ENCODE data around the gene WSB1. TPM values are rescaled to one million over a fixed set of nuclear protein-coding genes. Genes with fewer than 3 reads are reported as not detected.

Gene WSB1
- total and polyA plus RNA-seq, 2 of the 8 experiments (the other 6 are each of a cell fraction or from before 2014, with no cell fraction given), result 113 to 140 TPM

DNA sequence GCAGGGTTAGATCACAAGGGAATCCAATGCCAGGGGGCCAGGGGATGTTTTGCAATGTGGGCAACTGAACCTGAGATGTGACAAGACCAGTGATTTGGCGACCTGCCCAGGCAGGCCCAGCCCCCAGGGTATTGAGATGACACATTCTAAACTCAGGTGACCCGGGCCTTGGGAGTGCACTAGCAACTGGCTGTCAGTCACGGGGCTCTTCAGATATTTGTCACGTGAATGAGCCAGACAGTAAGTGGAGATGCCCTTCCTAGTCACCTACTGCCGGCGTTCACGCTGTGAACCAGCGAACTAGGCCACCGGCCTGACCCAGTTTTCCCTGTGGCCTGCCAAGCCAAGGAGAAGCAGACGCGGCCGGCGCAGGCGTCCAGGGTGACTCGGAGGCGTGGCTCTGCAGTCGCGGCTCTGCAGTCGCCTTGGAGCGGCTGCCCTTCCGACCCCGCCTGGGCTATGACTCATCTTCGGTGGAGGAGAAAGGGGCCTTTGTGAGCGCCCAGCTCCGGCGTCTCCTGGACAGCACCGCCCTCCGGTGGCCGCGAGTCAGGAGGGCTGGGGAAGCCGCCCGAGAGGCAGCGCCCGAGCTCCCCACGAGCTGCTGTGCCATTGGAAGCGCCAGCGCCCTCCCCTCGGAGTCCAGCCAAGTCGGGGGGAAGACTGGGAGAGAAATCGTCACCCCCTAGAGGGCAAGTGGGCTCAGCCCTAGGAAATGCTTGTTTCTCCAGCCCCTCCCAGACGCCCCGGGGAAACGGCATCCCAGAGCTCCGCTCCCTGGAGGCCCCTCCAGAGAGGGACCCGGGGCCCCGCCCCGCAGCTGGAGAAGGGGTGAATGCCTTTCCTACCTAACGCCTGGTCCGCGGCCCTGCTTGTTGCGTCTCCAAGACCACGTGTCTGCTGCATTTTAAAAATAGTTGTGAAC, 38.8 kb downstream of the WSB1 start (continued):
- TF ChIP-seq CHD7 (IDR thresholded peaks at IDR 0.05; ENCODE audit: insufficient replicate concordance, low read length), result no peak
- no peak for TF ChIP-seq TAF7 (optimal IDR thresholded peaks at IDR 0.05; ENCODE audit: borderline replicate concordance, low read depth, low read length)
- TF ChIP-seq, protein P1, sequence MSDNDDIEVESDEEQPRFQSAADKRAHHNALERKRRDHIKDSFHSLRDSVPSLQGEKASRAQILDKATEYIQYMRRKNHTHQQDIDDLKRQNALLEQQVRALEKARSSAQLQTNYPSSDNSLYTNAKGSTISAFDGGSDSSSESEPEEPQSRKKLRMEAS (IDR thresholded peaks at IDR 0.05), result no peak
- TF ChIP-seq ASH2L (IDR thresholded peaks at IDR 0.05; ENCODE audit: low read length), result peak; percentile 85
- TF ChIP-seq CHD1 (IDR thresholded peaks at IDR 0.05; ENCODE audit: low read depth, low read length), result no peak
- TF ChIP-seq EGR1 (IDR thresholded peaks at IDR 0.05; ENCODE audit: borderline replicate concordance, low read depth, low read length), result no peak
- peak; percentile 50; the same call in 1 of the 2 replicates for TF ChIP-seq RBBP5 (IDR thresholded peaks at IDR 0.05; ENCODE audit: borderline replicate concordance, low read depth, low read length)
- TF ChIP-seq JUN (IDR thresholded peaks at IDR 0.05; ENCODE audit: low read depth, low read length), result peak; percentile 72
- TF ChIP-seq CEBPB (IDR thresholded peaks at IDR 0.05; ENCODE audit: low read depth, low read length), result no peak

Measured in H1 (cell line).